GM12891 (cell line): ENCODE results near the gene ZFX.

Experiments used
- PAX5 ChIP-seq: IDR thresholded peaks from 2 replicates; pipeline ENCODE4 v1.6.1; 2011; ENCODE audit warnings: low read length, moderate library complexity, mild to moderate bottlenecking; ENCODE audit not compliant: insufficient read depth, severe bottlenecking
- POLR2A ChIP-seq: IDR thresholded peaks from 2 replicates; pipeline ENCODE4 v1.6.1; 2011; ENCODE audit warnings: low read depth, low read length, control low read depth
- POLR2AphosphoS5 ChIP-seq: IDR thresholded peaks from 2 replicates; pipeline ENCODE4 v1.6.1; 2011; ENCODE audit warnings: low read depth, low read length, control low read depth
- POU2F2 ChIP-seq: IDR thresholded peaks from 2 replicates; pipeline ENCODE4 v1.6.1; 2011; ENCODE audit warnings: low read depth, mild to moderate bottlenecking, control low read depth, low read length, moderate library complexity
- SPI1 ChIP-seq: IDR thresholded peaks from 2 replicates; pipeline ENCODE4 v1.6.1; 2011; ENCODE audit warnings: low read depth, low read length, control low read depth
- TAF1 ChIP-seq: IDR thresholded peaks from 2 replicates; pipeline ENCODE4 v1.6.1; 2011; ENCODE audit warnings: low read depth, low read length, control low read depth

- TF ChIP-seq POLR2A (no peak), POU2F2 (no peak), TAF1 (no peak), POLR2AphosphoS5 (no peak), SPI1 (no peak), PAX5 (no peak)
These were observed 103.9 kb downstream of the ZFX start for GRCh38 chrX:24253469-24253868.
